Renal cortical epithelial cell (primary cell): ENCODE measurements around the gene ADAM12. TPM values are rescaled to one million over a fixed set of nuclear protein-coding genes. Genes with fewer than 3 reads are reported as not detected.
A peak's percentile ranks its signal among the peaks of the same experiment; 100 is the strongest.
"Not testable (repeated sequence)": the region's sequence is repeated elsewhere in the genome, so short reads cannot be mapped to it uniquely, and the experiment has no call there.

ENCODE experiments used
- DNase-seq: peaks from one replicate; pipeline ENCODE4 v3.0.0-alpha.2; 2011; ENCODE audit warnings: low read depth
- total RNA-seq: library from RNA; depleted of rRNA; stranded (reverse); fragments of >200 nt; gene quantifications from 2 replicates; pipeline ENCODE4 v1.2.3, GENCODE V29; 2014

Gene ADAM12
- total RNA-seq, 1 donor from 2014 or later, result 19.4 TPM

DNA sequence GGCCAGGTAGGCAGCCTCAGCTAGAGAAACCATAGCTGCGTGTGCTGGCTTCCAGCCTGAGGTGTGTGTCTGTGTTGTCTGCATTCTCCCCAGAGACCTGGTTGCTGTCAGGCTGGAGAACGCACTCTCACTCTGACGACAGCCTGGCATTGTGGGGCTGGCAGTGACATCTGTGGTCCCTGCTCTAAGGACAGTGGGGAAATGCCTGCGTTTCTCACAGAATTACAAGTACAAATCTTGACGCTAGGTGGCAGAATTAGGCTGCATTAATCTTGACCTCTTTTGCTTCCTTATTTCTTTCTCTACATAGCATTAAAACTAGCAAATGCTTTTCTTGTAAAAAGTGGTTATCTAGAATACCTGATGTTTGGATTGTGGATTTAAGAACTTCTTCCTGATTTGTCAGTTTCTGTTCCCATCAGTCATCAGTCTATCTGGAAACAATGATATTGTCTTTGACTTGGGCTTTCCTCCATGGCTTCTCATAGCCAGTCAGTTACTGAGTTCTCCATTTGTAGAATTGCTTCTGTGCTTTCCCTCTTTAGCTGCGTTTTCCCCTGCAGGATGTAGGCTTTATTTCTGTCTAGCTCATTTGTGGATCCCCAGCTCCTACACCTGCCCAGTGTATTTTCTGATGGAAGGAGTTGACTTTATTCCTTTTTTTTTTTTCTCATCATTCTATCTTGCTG lies 405.9 kb downstream of the ADAM12 start:
- peak; percentile 77 for DNase-seq

DNA sequence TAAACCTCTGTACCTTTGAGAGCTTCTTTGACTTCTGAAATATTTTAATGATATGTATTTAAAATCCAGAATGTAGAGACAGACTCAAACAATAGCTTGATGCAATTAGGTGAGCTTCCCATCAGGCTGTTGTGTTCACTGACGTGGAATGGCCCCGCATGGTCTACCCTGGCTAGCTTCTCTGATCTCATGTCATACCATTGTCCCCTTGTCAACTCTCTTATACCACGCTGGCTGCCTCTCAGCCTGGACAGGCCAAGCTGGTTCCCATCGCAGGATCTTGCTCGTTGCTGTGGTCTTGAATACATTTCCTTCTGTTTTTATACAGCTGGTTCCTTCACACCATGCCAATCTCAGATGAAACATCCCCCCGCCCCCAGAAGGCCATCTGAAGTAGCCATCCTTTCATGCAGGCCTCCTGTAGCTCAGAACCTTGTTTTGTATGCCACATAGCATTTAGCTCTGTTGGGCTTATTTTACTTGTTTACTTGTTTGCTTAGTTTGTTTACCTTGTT lies 407.7 kb downstream of the ADAM12 start:
- no peak for DNase-seq

DNA sequence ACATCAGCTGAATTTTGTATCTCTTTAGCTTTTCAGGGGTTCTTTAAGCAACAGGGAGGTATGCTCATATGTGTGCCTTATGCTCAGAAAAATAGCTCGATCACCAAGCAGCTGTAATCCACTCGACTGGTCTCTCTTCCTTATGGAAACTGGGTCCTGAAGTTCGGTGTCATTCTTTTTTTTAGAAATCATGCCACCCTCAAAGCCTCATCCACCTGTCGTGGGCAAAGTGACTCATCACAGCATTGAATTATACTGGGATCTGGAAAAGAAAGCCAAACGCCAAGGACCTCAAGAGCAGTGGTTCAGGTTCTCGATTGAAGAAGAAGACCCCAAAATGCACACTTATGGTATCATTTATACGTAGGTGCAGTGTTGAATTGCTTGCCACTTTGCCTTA lies 408.3 kb downstream of the ADAM12 start:
- no peak for DNase-seq

GRCh38 chr10:125976960-125977605 lies 411.2 kb downstream of the ADAM12 start:
- no peak for DNase-seq

GRCh38 chr10:125970077-125970630 lies 418.1 kb downstream of the ADAM12 start:
- not testable (repeated sequence) for DNase-seq

DNA sequence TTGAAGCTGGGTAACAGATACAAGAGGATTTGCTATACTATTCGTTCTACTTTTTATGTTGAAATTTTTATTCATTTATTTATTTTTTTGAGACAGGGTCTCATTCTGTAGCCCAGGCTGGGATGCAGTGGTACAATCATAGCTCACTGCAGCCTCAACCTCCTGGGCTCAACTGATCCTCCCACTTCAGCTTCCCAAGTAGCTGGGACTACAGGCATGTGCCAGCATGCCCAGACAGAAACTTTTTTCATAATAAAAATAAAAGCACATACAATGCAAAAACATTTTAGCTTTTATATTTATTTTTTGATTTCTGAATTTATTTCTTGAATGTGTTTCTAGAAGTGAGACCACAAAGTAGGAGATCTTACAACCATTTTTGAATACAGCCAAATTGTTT lies 420.7 kb downstream of the ADAM12 start:
- no peak for DNase-seq

GRCh38 chr10:125964558-125964957 lies 423.7 kb downstream of the ADAM12 start:
- DNase-seq, result no peak
